GM21576 (cell line): ENCODE data around the gene PCSK6.

ENCODE experiments used
- ATAC-seq: cut with Tn5 transposase; IDR thresholded peaks from one replicate; pipeline ENCODE4 v1.9.1; 2021; ENCODE audit warnings: mild to moderate bottlenecking, moderate library complexity; ENCODE audit not compliant: unreplicated experiment

PCSK6 gene

DNA sequence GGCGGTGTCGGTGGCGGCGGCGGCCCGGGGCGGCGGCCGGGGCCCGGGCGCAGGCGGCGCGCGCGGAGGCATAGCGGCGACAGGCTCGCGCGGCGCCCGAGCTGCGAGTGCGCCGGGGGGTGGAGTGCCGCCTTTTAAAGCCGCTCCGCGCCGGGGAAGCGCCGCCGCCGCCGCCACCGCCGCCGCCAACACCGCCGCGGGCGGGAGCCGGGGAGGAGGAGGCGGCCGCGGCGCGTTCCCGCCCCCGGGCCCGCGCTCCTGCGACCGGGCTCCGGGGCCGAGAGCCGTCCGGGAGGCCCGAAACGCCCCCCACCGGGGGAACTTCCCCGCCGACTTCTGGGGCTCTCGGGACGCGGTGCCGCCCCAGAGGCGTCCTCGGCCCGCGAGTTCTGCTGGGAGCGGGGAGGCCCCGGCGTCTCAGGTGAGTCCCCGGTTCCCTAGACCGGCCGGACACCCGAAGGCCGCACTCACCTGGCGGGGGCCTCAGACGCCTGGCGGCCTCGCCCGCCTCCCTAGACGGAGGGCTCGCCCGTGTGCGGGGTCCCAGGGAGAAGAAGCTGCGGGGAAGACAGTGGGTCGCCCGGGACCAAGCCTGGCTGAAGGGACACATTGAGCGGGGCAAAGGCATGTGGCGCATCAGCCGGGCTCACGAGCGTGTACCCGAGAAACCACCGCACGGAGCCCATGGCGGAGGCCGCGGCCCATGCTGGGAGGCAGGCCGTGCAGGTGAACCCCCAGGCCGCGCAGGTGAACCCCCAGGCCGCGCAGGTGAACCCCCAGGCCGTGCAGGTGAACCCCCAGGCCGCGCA, at the start of gene PCSK6:
PCSK6 (minus strand) TSS at position 109 of the 809 bp plus-strand sequence; CDS start at position 72, 37 bp downstream.
- ATAC-seq = no peak

DNA sequence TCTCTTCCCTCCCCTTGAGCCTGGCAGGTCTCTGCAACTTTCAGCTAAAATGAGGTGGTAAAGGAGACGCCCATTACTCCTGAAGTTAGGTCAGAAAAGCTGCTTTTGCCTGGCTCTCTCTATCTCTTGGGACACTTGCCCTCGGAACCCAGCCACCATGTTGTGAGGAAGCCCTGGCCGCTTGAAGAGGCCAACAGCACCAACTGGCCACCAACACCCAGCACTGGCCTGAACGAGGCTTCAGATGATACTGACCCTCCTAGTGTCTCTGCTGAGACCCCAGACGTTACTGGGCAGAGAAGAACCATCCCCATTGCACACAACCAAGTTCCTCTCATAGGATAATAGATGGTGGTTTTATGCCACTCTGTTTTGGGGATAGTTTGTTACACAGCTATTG, 49.5 kb upstream of the PCSK6 start:
- no peak for ATAC-seq

GRCh38 chr15:101538177-101538576, 48.7 kb upstream of the PCSK6 start:
- no peak for ATAC-seq

DNA sequence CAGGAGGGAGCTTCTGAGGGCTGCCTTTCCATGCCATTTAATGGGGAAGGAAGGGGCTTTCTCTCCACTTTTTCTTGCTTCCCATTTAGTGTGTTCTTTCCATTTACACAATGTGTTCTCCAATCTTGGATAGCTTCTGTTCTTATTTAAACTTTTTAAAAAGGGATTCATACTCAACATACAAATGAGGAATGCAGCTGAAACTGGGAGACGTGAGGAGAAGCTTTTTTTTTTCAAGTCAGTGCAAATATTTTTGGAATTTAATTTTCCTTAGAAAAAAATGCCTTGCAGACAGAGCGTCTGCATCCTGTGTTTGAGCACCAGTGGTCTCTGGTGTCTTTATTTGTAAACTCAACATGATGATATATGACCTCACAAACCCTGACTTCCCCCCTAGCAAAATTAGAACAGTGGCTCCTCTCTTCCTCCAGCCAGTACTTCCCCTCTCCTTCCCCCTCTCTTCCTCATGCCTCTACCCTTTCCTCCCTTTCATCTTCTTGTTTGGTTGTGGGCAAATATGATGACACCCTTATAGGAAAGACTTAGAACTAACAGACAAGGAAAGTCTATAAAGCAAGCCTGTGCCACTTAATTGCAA, 48.1 kb upstream of the PCSK6 start:
- no peak for ATAC-seq

- ATAC-seq = no peak
These were observed 47.4 kb upstream of the PCSK6 start for GRCh38 chr15:101536875-101537405.

DNA sequence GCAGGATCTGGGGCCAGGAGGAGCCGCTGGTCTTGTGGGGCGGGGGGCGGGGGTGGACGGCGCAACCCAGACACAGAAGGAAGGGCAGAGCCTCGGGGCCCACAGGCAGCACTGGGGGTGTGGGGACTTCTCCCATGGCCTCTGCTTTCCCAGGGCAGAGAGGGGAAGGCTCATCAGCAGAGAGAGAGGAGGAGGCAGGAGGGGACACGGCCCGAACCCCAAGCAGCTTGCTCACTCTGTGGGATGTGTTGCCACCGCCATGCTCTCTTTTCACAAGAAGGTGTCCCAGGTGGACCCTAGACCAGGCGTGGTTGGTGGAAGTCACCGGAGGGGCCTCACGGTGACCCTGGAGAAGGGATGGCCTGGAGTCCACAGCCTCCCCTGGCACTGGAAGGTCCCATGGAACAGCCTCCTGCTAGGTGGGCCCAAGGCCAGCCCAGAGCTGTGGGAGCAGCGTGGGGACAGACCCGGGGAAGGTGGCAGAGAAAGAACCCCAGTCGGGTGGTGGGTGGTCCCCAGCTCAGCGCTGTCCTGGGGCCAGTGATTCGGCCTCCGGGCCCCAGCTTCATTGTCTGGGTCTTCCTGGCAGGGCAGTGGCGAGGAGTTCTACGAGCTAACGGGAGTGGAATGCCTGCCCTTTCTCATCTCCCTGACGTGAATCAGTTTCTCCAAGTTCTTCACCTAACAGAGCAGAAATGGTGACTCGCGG, 46.8 kb upstream of the PCSK6 start:
- ATAC-seq = no peak

GRCh38 chr15:101535170-101535902, 45.8 kb upstream of the PCSK6 start:
- no peak for ATAC-seq

DNA sequence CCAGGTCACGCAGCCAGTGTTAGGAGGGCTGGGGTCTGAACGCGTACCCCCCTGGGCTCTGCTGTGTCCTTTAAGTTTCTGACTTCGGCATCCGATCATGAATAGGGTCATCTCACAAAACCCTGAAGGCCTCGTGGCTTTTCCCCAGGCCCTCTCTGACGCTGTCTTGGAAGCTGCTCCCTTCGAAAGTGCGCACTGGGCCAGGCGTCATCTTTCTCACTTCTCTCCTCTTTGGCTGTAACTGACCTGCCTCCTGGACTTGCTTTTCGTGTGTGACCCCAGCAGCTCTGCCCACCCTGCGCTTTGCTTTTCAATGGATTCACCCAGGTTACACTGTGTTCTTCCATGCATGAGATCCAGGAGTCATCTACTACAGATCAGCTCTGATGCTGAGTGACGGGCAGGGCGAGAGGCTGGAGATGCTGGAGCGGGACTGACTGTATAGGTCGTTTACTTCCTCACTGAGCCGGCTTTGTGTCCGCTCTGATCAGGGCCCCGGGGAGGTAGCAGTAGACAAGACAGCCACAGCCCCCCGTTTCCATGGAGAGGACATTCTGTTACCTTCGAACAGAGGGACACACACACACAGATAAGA, 45.0 kb upstream of the PCSK6 start:
- ATAC-seq = no peak

DNA sequence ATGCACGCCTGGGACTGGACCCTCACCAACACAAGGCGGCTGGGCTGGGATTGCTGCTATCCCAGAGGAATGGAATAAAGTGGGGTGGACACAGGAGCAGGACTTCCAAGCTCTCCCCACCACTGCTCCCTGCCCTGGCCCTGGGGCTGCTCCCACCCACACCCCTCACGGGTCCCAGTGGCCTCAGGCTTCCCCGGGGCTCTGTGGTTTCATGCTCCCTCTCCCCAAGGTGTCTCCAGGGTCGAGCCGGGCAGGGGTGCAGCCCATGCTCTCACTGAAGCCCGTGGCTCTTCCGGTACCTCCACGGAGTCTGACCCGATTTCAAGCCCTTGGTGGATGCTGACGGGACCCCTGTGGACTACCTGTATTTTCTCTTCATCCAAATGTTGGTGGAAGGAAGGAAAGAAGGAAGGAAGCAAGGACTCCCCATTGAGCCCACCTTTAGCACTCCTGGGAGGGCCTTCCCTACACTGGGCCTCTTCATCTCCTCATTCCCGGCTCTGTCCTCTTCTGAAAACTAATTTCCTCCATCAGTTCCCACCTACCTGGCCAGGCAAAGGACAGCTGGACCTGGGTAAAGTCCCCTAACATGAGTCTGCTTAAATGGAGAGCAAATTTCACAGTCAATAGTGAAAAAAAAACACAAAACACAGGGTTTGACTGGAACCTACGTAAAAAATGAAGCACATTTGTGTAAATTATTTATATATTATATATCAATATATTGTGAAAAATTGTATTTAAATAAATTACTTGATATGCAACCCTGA, 44.0 kb upstream of the PCSK6 start:
- ATAC-seq = no peak

DNA sequence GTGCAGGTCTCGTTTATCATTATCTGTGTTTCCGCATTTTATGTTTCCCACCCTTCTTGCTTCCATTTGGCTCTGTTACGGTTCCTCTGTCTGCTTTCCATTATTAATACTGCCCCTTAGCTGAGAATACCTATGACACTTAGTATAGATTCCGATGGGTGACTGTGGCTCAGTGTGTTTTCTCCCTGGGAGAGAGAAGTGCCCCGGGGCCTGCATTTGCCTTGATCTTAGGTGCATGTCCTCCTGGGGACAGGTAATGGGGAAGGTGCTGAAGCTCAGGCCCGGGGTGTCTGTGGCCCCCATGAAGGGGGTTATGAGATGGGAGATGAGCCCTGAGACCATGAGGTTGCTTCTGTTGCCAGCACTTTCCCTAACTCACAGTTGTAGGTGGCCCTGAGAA, 43.4 kb upstream of the PCSK6 start:
- ATAC-seq = no peak

DNA sequence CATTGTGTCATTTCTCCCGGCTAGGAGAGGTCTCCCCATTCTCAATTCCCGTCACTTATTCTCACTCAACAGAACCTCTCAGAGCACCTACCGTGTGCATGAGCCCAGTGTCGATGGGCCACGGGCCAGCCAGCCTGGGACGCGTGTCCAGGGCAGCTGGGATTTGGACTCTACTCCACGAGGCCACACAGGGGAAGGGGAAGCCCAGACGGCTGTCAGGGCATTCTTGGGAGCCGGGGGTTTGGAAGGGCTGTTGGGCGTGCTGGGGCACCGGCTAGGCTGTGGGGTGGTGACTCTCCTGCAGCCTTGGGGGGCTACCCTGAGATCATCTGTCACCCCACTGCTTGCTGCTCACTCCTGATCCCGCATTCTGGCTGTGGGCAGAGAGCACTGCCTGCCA, 41.7 kb upstream of the PCSK6 start:
- ATAC-seq = no peak

GRCh38 chr15:101530224-101530958, 40.9 kb upstream of the PCSK6 start:
- no peak for ATAC-seq

- no peak for ATAC-seq
These were observed 39.4 kb upstream of the PCSK6 start for GRCh38 chr15:101528917-101529299.

GRCh38 chr15:101528108-101528916, 38.8 kb upstream of the PCSK6 start:
- no peak for ATAC-seq

GRCh38 chr15:101526890-101527289, 37.4 kb upstream of the PCSK6 start:
- ATAC-seq = no peak

GRCh38 chr15:101526442-101526841, 36.9 kb upstream of the PCSK6 start:
- no peak for ATAC-seq

DNA sequence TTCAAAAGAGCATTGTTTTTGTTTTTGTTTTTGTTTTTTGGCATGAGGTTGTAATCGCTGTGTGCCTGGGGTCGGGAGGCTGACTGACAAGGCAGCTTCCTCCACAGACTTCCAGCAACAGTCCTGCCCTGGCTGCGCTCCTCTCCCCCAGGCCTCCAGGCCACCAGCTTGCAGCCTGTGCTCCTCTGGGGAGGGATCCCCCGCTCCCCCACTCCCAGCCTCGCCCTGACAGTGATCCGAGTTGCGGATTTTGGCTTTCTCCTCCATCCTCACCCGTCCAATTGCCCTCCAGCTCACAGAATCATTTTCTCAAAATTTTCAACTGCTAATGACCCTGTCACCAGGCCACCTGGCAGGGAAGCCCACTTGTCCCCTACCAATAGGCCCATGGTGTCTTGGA, 36.5 kb upstream of the PCSK6 start:
- ATAC-seq = no peak

- no peak for ATAC-seq
These were observed 35.7 kb upstream of the PCSK6 start for GRCh38 chr15:101525087-101525669.
